ENCODE results near the gene MUC6. TPM values are rescaled to one million over a fixed set of nuclear protein-coding genes. Genes with fewer than 3 reads are reported as not detected.

Gene MUC6
- polyA plus RNA-seq, 1 donor = 0.15 TPM

GRCh38 chr11:1071571-1072115 lies 35.1 kb upstream of the MUC6 start:
- peaks cover 22% of the 10 kb centered on the region for H3K4me1 ChIP-seq (ENCODE audit: control insufficient read depth, insufficient read depth, low read length)
- no peak overlapping the region for H3K27ac ChIP-seq (ENCODE audit: low read length)
- peaks cover 4% of the 10 kb centered on the region for H3K9me3 ChIP-seq (ENCODE audit: control insufficient read depth, low read depth, low read length)
- no peak overlapping the region for H3K4me3 ChIP-seq (ENCODE audit: low read length)
- no peaks in the 10 kb centered on the region for H3K36me3 ChIP-seq (ENCODE audit: control insufficient read depth, insufficient read depth, low read length)
- no peak for DNase-seq
- no peaks in the 10 kb centered on the region for H3K27me3 ChIP-seq (ENCODE audit: control insufficient read depth, insufficient read depth, low read length)
- no CpG with 5 or more reads among the region's 21 CpGs for WGBS (ENCODE audit: insufficient coverage, low lambda C conversion rate)

- peaks cover 4% of the 10 kb centered on the region for H3K9me3 ChIP-seq (ENCODE audit: control insufficient read depth, low read depth, low read length)
- WGBS (ENCODE audit: insufficient coverage, low lambda C conversion rate) = no CpG with 5 or more reads among the region's 9 CpGs
- no peak overlapping the region for H3K4me3 ChIP-seq (ENCODE audit: low read length)
- no peaks in the 10 kb centered on the region for H3K36me3 ChIP-seq (ENCODE audit: control insufficient read depth, insufficient read depth, low read length)
- H3K4me1 ChIP-seq (ENCODE audit: control insufficient read depth, insufficient read depth, low read length) = peaks cover 22% of the 10 kb centered on the region
- no peak overlapping the region for H3K27ac ChIP-seq (ENCODE audit: low read length)
- no peaks in the 10 kb centered on the region for H3K27me3 ChIP-seq (ENCODE audit: control insufficient read depth, insufficient read depth, low read length)
- DNase-seq = no peak
These were observed 34.3 kb upstream of the MUC6 start for GRCh38 chr11:1070594-1071462.

- Histone ChIP-seq H3K4me3 (ENCODE audit: low read length) (no peak overlapping the region), H3K9me3 (ENCODE audit: control insufficient read depth, low read depth, low read length) (peaks cover 4% of the 10 kb centered on the region), H3K27ac (ENCODE audit: low read length) (no peak overlapping the region), H3K4me1 (ENCODE audit: control insufficient read depth, insufficient read depth, low read length) (peaks cover 22% of the 10 kb centered on the region), H3K27me3 (ENCODE audit: control insufficient read depth, insufficient read depth, low read length) (no peaks in the 10 kb centered on the region), H3K36me3 (ENCODE audit: control insufficient read depth, insufficient read depth, low read length) (no peaks in the 10 kb centered on the region)
- no peak for DNase-seq
These were observed 33.2 kb upstream of the MUC6 start for GRCh38 chr11:1069740-1070139.

GRCh38 chr11:1067812-1068496 lies 31.4 kb upstream of the MUC6 start:
- WGBS (ENCODE audit: insufficient coverage, low lambda C conversion rate) = 100% methylated on average over 1 of the region's 8 CpGs
- Histone ChIP-seq H3K4me3 (ENCODE audit: low read length) (no peak overlapping the region), H3K4me1 (ENCODE audit: control insufficient read depth, insufficient read depth, low read length) (peaks cover 6% of the 10 kb centered on the region), H3K27ac (ENCODE audit: low read length) (no peak overlapping the region), H3K36me3 (ENCODE audit: control insufficient read depth, insufficient read depth, low read length) (no peaks in the 10 kb centered on the region), H3K9me3 (ENCODE audit: control insufficient read depth, low read depth, low read length) (no peaks in the 10 kb centered on the region), H3K27me3 (ENCODE audit: control insufficient read depth, insufficient read depth, low read length) (no peaks in the 10 kb centered on the region)
- DNase-seq = no peak

- no peak for DNase-seq
- 57% methylated on average over 1 of the region's 3 CpGs for WGBS (ENCODE audit: insufficient coverage, low lambda C conversion rate)
These were observed 27.6 kb upstream of the MUC6 start for GRCh38 chr11:1064167-1064566.

GRCh38 chr11:1062075-1062820 lies 25.7 kb upstream of the MUC6 start:
- no peak overlapping the region for H3K4me3 ChIP-seq (ENCODE audit: low read length)
- no peaks in the 10 kb centered on the region for H3K36me3 ChIP-seq (ENCODE audit: control insufficient read depth, insufficient read depth, low read length)
- DNase-seq = no peak
- peaks cover 4% of the 10 kb centered on the region for H3K4me1 ChIP-seq (ENCODE audit: control insufficient read depth, insufficient read depth, low read length)
- no peak overlapping the region for H3K27ac ChIP-seq (ENCODE audit: low read length)
- WGBS (ENCODE audit: insufficient coverage, low lambda C conversion rate) = 80% methylated on average over 1 of the region's 9 CpGs
- H3K9me3 ChIP-seq (ENCODE audit: control insufficient read depth, low read depth, low read length) = peaks cover 8% of the 10 kb centered on the region
- H3K27me3 ChIP-seq (ENCODE audit: control insufficient read depth, insufficient read depth, low read length) = no peaks in the 10 kb centered on the region

More at GRCh38 chr11:1064167-1064566, 27.6 kb upstream of the MUC6 start:
- Histone ChIP-seq H3K4me3 (ENCODE audit: low read length) (no peak overlapping the region), H3K27ac (ENCODE audit: low read length) (no peak overlapping the region), H3K27me3 (ENCODE audit: control insufficient read depth, insufficient read depth, low read length) (no peaks in the 10 kb centered on the region), H3K4me1 (ENCODE audit: control insufficient read depth, insufficient read depth, low read length) (peaks cover 4% of the 10 kb centered on the region), H3K9me3 (ENCODE audit: control insufficient read depth, low read depth, low read length) (peaks cover 8% of the 10 kb centered on the region), H3K36me3 (ENCODE audit: control insufficient read depth, insufficient read depth, low read length) (no peaks in the 10 kb centered on the region)

GRCh38 chr11:1060852-1061616 lies 24.5 kb upstream of the MUC6 start:
- Histone ChIP-seq H3K36me3 (ENCODE audit: control insufficient read depth, insufficient read depth, low read length) (no peaks in the 10 kb centered on the region), H3K27ac (ENCODE audit: low read length) (peak overlapping the region; percentile 39), H3K27me3 (ENCODE audit: control insufficient read depth, insufficient read depth, low read length) (no peaks in the 10 kb centered on the region), H3K4me3 (ENCODE audit: low read length) (no peak overlapping the region), H3K9me3 (ENCODE audit: control insufficient read depth, low read depth, low read length) (peaks cover 8% of the 10 kb centered on the region), H3K4me1 (ENCODE audit: control insufficient read depth, insufficient read depth, low read length) (peaks cover 4% of the 10 kb centered on the region)
- DNase-seq = peak; percentile 65 to 80
- WGBS (ENCODE audit: insufficient coverage, low lambda C conversion rate) = no CpG with 5 or more reads among the region's 18 CpGs

GRCh38 chr11:1060410-1060809 lies 23.9 kb upstream of the MUC6 start:
- H3K36me3 ChIP-seq (ENCODE audit: control insufficient read depth, insufficient read depth, low read length) = no peaks in the 10 kb centered on the region
- H3K9me3 ChIP-seq (ENCODE audit: control insufficient read depth, low read depth, low read length) = peaks cover 8% of the 10 kb centered on the region
- H3K27me3 ChIP-seq (ENCODE audit: control insufficient read depth, insufficient read depth, low read length) = no peaks in the 10 kb centered on the region
- H3K27ac ChIP-seq (ENCODE audit: low read length) = peak overlapping the region; percentile 13
- peaks cover 9% of the 10 kb centered on the region for H3K4me1 ChIP-seq (ENCODE audit: control insufficient read depth, insufficient read depth, low read length)
- H3K4me3 ChIP-seq (ENCODE audit: low read length) = no peak overlapping the region
- DNase-seq = no peak
- WGBS (ENCODE audit: insufficient coverage, low lambda C conversion rate) = 60% methylated on average over 2 of the region's 16 CpGs

GRCh38 chr11:1059759-1060158 lies 23.2 kb upstream of the MUC6 start:
- Histone ChIP-seq H3K4me3 (ENCODE audit: low read length) (no peak overlapping the region), H3K9me3 (ENCODE audit: control insufficient read depth, low read depth, low read length) (peaks cover 8% of the 10 kb centered on the region), H3K4me1 (ENCODE audit: control insufficient read depth, insufficient read depth, low read length) (peaks cover 16% of the 10 kb centered on the region), H3K36me3 (ENCODE audit: control insufficient read depth, insufficient read depth, low read length) (no peaks in the 10 kb centered on the region), H3K27ac (ENCODE audit: low read length) (no peak overlapping the region), H3K27me3 (ENCODE audit: control insufficient read depth, insufficient read depth, low read length) (no peaks in the 10 kb centered on the region)
- DNase-seq = no peak
- no CpG with 5 or more reads among the region's 15 CpGs for WGBS (ENCODE audit: insufficient coverage, low lambda C conversion rate)

All from large intestine (tissue), 3 donors.